A549 (cell line): Measurements from ENCODE around the gene TANK. TPM values are rescaled to one million over a fixed set of nuclear protein-coding genes. Genes with fewer than 3 reads are reported as not detected.
"Not testable (repeated sequence)": the region's sequence is repeated elsewhere in the genome, so short reads cannot be mapped to it uniquely, and the experiment has no call there.

ENCODE experiments used
- ATAC-seq, 2 experiments: fragments of 200-7000 bp in 1 of 2; fragments of >200 bp in 1 of 2; cut with Nextera tagmentation in 1 of 2; cut with Tn5 transposase in 1 of 2; 3 replicates each; pipeline versions ENCODE4 v1.8.0 to v1.9.1; 2018 to 2020; ENCODE audit warnings: mild to moderate bottlenecking in 1 of 2, moderate library complexity in 1 of 2
- CTCF ChIA-PET: fragments of 300-600 bp; sonication (Branson Sonifier 250); formaldehyde crosslinking; extraction: SDS; loops from one replicate; lab custom pipeline; 2021; ENCODE audit warnings: antibody characterized with exemption, inconsistent platforms; lab: Yijun Ruan, JAX
- POLR2A ChIA-PET: fragments of 350-600 bp; formaldehyde crosslinking; extraction: SDS; loops from one replicate; lab custom pipeline; 2021; ENCODE audit warnings: antibody characterized with exemption, inconsistent platforms; lab: Yijun Ruan, JAX
- DNase-seq, 2 experiments: peaks; one replicate each; pipeline versions ENCODE4 v3.0.0 to v3.0.0-alpha.2; 2011 to 2016; ENCODE audit warnings: low read depth in 1 of 2, low spot score in 1 of 2
- FAIRE-seq: peaks from 2 replicates; lab custom pipeline; 2011; peaks lifted over from hg19 to GRCh38; lab: Jason Lieb, UNC
- H3K27ac ChIP-seq, 2 experiments: fragments of >200 bp; sonication (Bioruptor Twin); formaldehyde crosslinking; 3 replicates each; pipeline ENCODE4 v1.5.1; 2016 to 2017
- H3K4me1 ChIP-seq: fragments of >200 bp; sonication (Bioruptor Twin); formaldehyde crosslinking; 3 replicates; pipeline ENCODE4 v1.6.1; 2016
- H3K4me2 ChIP-seq: fragments of >200 bp; sonication (Bioruptor Twin); formaldehyde crosslinking; 3 replicates; pipeline ENCODE4 v1.6.1; 2016
- H3K4me3 ChIP-seq: fragments of >200 bp; sonication (Bioruptor Twin); formaldehyde crosslinking; 3 replicates; pipeline ENCODE4 v1.5.1; 2016
- H3K9me3 ChIP-seq: fragments of >200 bp; sonication (Bioruptor Twin); formaldehyde crosslinking; 3 replicates; pipeline ENCODE4 v1.6.1; 2016
- CEBPB ChIP-seq, 2 experiments: fragments of >200 bp in 1 of 2; sonication (Bioruptor Twin) in 1 of 2; formaldehyde crosslinking in 1 of 2; IDR thresholded peaks; 2 replicates each; pipeline ENCODE4 v1.6.1; 2012 to 2016
- EHF ChIP-seq: fragments of 250-450 bp; sonication (Bioruptor Pico); IDR thresholded peaks from 2 replicates; pipeline ENCODE4 v1.5.0; 2020; ENCODE audit warnings: mild to moderate bottlenecking
- EHMT2 ChIP-seq: fragments of 200-600 bp; sonication (generic); IDR thresholded peaks from 2 replicates; pipeline ENCODE4 v1.6.1; 2016; ENCODE audit warnings: antibody characterized with exemption, low read depth, mild to moderate bottlenecking, moderate library complexity
- ELK1 ChIP-seq: fragments of 150-350 bp; IDR thresholded peaks from 2 replicates; pipeline ENCODE4 v1.6.1; 2014; ENCODE audit warnings: low read depth, mild to moderate bottlenecking, low read length
- EP300 ChIP-seq, 2 experiments: fragments of >200 bp; sonication (Bioruptor Twin); formaldehyde crosslinking; IDR thresholded peaks; 2 replicates in 1 of 2; 3 replicates in 1 of 2; pipeline ENCODE4 v1.6.1; 2016 to 2017
- ESRRA ChIP-seq: fragments of 150-350 bp; IDR thresholded peaks from 2 replicates; pipeline ENCODE4 v1.6.1; 2014; ENCODE audit warnings: mild to moderate bottlenecking, low read length, borderline replicate concordance
- FOXS1 ChIP-seq: fragments of 250-450 bp; sonication (Bioruptor Pico); IDR thresholded peaks from 2 replicates; pipeline ENCODE4 v1.5.0; 2020; ENCODE audit warnings: mild to moderate bottlenecking, moderate library complexity
- GATA3 ChIP-seq: IDR thresholded peaks from 2 replicates; pipeline ENCODE4 v1.6.1; 2012; ENCODE audit warnings: borderline replicate concordance
- HEYL ChIP-seq: fragments of 250-450 bp; sonication (Bioruptor Pico); IDR thresholded peaks from 2 replicates; pipeline ENCODE4 v1.8.0; 2021; ENCODE audit warnings: mild to moderate bottlenecking, moderate library complexity
- HOXB5 ChIP-seq: fragments of 250-450 bp; sonication (Bioruptor Pico); IDR thresholded peaks from 2 replicates; pipeline ENCODE4 v1.5.0; 2020; ENCODE audit warnings: mild to moderate bottlenecking, moderate library complexity
- JUN ChIP-seq, 2 experiments: fragments of >200 bp; sonication (Bioruptor Twin); formaldehyde crosslinking; IDR thresholded peaks; 2 replicates in 1 of 2; 3 replicates in 1 of 2; pipeline ENCODE4 v1.6.1; 2016 to 2017
- JUNB ChIP-seq: fragments of >200 bp; sonication (Bioruptor Twin); formaldehyde crosslinking; IDR thresholded peaks from 2 replicates; pipeline ENCODE4 v1.6.1; 2016
- KDM1A ChIP-seq: fragments of 200-600 bp; sonication (generic); IDR thresholded peaks from 2 replicates; pipeline ENCODE4 v1.6.1; 2016; ENCODE audit warnings: low read depth, mild to moderate bottlenecking
- MAFK ChIP-seq: fragments of 450-650 bp; IDR thresholded peaks from 2 replicates; pipeline ENCODE4 v1.6.1; 2014; ENCODE audit not compliant: partially characterized antibody
- NFE2L2 ChIP-seq: fragments of 150-350 bp; conservative IDR thresholded peaks from 2 replicates; pipeline ENCODE4 v1.6.1; 2014; ENCODE audit warnings: low read length
- NR3C1 ChIP-seq: fragments of >200 bp; sonication (Bioruptor Twin); formaldehyde crosslinking; IDR thresholded peaks from 3 replicates; pipeline ENCODE4 v1.6.1; 2017
- POLR2A ChIP-seq: IDR thresholded peaks from 2 replicates; pipeline ENCODE4 v1.6.1; 2012; ENCODE audit warnings: mild to moderate bottlenecking, low read length
- RARB ChIP-seq: fragments of 250-450 bp; sonication (Bioruptor Pico); IDR thresholded peaks from 2 replicates; pipeline ENCODE4 v1.8.0; 2021; ENCODE audit warnings: mild to moderate bottlenecking, moderate library complexity
- RCOR1 ChIP-seq: fragments of 150-350 bp; IDR thresholded peaks from 2 replicates; pipeline ENCODE4 v1.6.1; 2014; ENCODE audit warnings: antibody characterized with exemption, low read length, low read depth
- REST ChIP-seq: fragments of 200-600 bp; sonication (generic); IDR thresholded peaks from 2 replicates; pipeline ENCODE4 v1.6.1; 2016; ENCODE audit warnings: antibody characterized with exemption, mild to moderate bottlenecking, moderate library complexity
- RFX5 ChIP-seq: fragments of 450-650 bp; IDR thresholded peaks from 2 replicates; pipeline ENCODE4 v1.7.1; 2014; ENCODE audit warnings: antibody characterized with exemption, mild to moderate bottlenecking, moderate library complexity
- WGBS: methylation state at CpG from one replicate; pipeline ENCODE4 v1.1.6; 2017; ENCODE audit errors: missing lambda C conversion rate; 5-methylcytosine and 5-hydroxymethylcytosine counted together
- polyA plus RNA-seq, 4 experiments: library from polyadenylated mRNA; depleted of rRNA in 3 of 4; stranded (reverse); fragments of >200 nt; fragmentation: RNase III in 1 of 4; extraction: RNeasy Plus Mini Kit Qiagen cat#74134 plus additional on column Dnase treatment in 1 of 4; gene quantifications; 2 replicates in 3 of 4; 3 replicates in 1 of 4; pipeline ENCODE4 v1.2.3, GENCODE V29; 2011 to 2017

Gene TANK
- polyA plus RNA-seq, 2 of the 4 experiments (the other 2 are of a cell fraction), result 59.6 to 76.3 TPM

GRCh38 chr2:161131074-161131680 is 29.1 kb upstream of the TANK start:
- H3K4me3 ChIP-seq, result no peak overlapping the region
- no peak overlapping the region for H3K4me2 ChIP-seq
- no peak for ATAC-seq
- FAIRE-seq, result no peak
- no peak for DNase-seq
- 62% methylated on average over 4 of the region's 4 CpGs for WGBS
- no peak overlapping the region for H3K27ac ChIP-seq
- peaks cover 28% of the 10 kb centered on the region for H3K4me1 ChIP-seq
- H3K9me3 ChIP-seq, result no peaks in the 10 kb centered on the region
- POLR2A ChIA-PET, result no interaction called here
- TF ChIP-seq EHF (CRISPR knock-in tag) (no peak), RCOR1 (no peak), CEBPB (IDR thresholded peaks at IDR 0.05) (0 out of 4 replicates have a peak, but pooled peaks of 1 of the 2 experiments have one; percentile 14)
- CTCF ChIA-PET, result no interaction called here

- WGBS, result 96% methylated on average over 1 of the region's 1 CpG
- DNase-seq (no peak), FAIRE-seq (no peak), ATAC-seq (no peak)
- no peak for TF ChIP-seq ELK1
- TF ChIP-seq EHMT2, result no peak
- no peak for TF ChIP-seq HEYL
- TF ChIP-seq HOXB5 (CRISPR knock-in tag), result no peak
- no peak for TF ChIP-seq NR3C1
- no peak for TF ChIP-seq JUN (IDR thresholded peaks at IDR 0.05)
- no peak for TF ChIP-seq CEBPB (IDR thresholded peaks at IDR 0.05)
- TF ChIP-seq MAFK, result no peak
- no peak for TF ChIP-seq ESRRA
- TF ChIP-seq JUNB, result no peak
- Histone ChIP-seq H3K4me3 (no peak overlapping the region), H3K9me3 (no peaks in the 10 kb centered on the region), H3K4me2 (no peak overlapping the region), H3K27ac (no peak overlapping the region), H3K4me1 (peaks cover 34% of the 10 kb centered on the region)
- ChIA-PET CTCF (no interaction called here), POLR2A (no interaction called here)
These were observed 28.4 kb upstream of the TANK start for GRCh38 chr2:161131804-161132203.

- H3K4me1 ChIP-seq, result peaks cover 40% of the 10 kb centered on the region
- ATAC-seq, POLR2A ChIA-PET, CTCF ChIA-PET, H3K27ac ChIP-seq, FAIRE-seq, H3K4me3 ChIP-seq, DNase-seq, H3K9me3 ChIP-seq, H3K4me2 ChIP-seq: not testable (repeated sequence)
- TF ChIP-seq CEBPB (IDR thresholded peaks at IDR 0.05), result peak in 1 of 2 experiments; percentile 52; a peak in 1 of 4 replicates
- peak; percentile 43; the same call in 1 of the 2 replicates for TF ChIP-seq KDM1A
- 93% methylated on average over 5 of the region's 5 CpGs for WGBS
These were observed 27.8 kb upstream of the TANK start for GRCh38 chr2:161132384-161132783.

- H3K4me1 ChIP-seq, result peaks cover 50% of the 10 kb centered on the region
- ChIA-PET POLR2A (no interaction called here), CTCF (interaction anchor here (1.8 kb wide), 1 partner anchor 12 kb away, joined by 6 read pairs; no protein-coding TSS in a partner anchor)
- no peak for TF ChIP-seq RARB (CRISPR knock-in tag)
- no peak for TF ChIP-seq EHMT2
- no peak for TF ChIP-seq REST
- TF ChIP-seq GATA3, result no peak
- no peak for TF ChIP-seq EP300 (IDR thresholded peaks at IDR 0.05)
- TF ChIP-seq RFX5, result no peak
- TF ChIP-seq NFE2L2, result no peak
- TF ChIP-seq FOXS1 (CRISPR knock-in tag), result no peak
- TF ChIP-seq CEBPB (IDR thresholded peaks at IDR 0.05), result no peak
- TF ChIP-seq POLR2A, result no peak
- DNase-seq, result no peak
- H3K4me2 ChIP-seq, result no peak overlapping the region
- no peak for ATAC-seq
- no peaks in the 10 kb centered on the region for H3K9me3 ChIP-seq
- FAIRE-seq, result peak; percentile 13
- H3K27ac ChIP-seq, result peak overlapping the region in 1 of 2 experiments; percentile 91; a peak in 3 of 6 replicates
- H3K4me3 ChIP-seq, result no peak overlapping the region
- WGBS, result 93% methylated on average over 6 of the region's 6 CpGs
These were observed 26.9 kb upstream of the TANK start for GRCh38 chr2:161133366-161133765.
